ENCODE measurements around the gene CTSH. TPM values are rescaled to one million over a fixed set of nuclear protein-coding genes. Genes with fewer than 3 reads are reported as not detected.
"Not testable (repeated sequence)": the region's sequence is repeated elsewhere in the genome, so short reads cannot be mapped to it uniquely, and the experiment has no call there.

CTSH gene
- total RNA-seq, 1 experiment from 2014 or later, result 43.9 TPM

DNA sequence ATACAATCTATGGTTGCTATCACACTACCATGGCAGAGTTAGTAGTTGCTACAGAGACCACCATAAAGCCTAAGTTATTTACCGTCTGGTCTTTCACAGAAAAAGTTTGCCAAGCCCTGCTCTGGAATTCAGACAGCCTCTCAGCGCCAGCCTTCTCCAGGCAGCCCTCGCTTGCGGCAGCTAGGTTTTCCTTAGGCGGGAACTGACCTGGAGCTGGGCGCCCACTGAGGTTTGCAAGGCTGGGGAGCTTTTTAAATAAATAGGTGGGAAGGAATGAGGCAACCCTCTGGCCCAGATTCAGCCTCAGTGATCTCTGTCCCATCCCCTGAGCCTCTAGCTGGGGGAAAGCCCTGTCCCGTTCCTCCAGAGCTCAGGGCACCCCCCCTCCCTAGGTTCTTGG, 1.2 kb downstream of the CTSH start:
- DNase-seq (ENCODE audit: low read depth), result no peak

- no peak for DNase-seq (ENCODE audit: low read depth)
Observed at GRCh38 chr15:78942741-78943140, 2.1 kb downstream of the CTSH start.

- no peak for DNase-seq (ENCODE audit: low read depth)
Observed at GRCh38 chr15:78938658-78939488, 6.0 kb downstream of the CTSH start.

GRCh38 chr15:78937132-78937739, 7.6 kb downstream of the CTSH start:
- DNase-seq (ENCODE audit: low read depth), result no peak

DNA sequence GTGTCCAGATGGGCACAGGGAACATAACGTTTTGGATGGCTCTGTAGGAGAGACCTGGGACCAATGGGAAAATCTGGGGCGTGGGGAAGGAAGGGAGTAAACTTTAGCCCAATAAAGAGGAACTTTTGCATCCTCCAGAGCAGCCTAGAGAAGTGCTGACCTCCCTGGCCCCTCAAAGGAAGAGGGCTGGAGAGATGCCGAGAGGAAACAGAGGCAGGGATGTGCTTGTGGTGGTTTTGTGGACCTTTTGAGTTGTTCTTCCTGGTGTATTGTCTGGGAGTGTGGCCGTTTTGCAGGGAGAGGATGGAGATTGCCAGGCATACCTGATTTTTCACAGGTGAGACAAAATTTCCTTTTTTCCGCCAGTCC, 10.2 kb downstream of the CTSH start:
- DNase-seq (ENCODE audit: low read depth), result no peak

DNA sequence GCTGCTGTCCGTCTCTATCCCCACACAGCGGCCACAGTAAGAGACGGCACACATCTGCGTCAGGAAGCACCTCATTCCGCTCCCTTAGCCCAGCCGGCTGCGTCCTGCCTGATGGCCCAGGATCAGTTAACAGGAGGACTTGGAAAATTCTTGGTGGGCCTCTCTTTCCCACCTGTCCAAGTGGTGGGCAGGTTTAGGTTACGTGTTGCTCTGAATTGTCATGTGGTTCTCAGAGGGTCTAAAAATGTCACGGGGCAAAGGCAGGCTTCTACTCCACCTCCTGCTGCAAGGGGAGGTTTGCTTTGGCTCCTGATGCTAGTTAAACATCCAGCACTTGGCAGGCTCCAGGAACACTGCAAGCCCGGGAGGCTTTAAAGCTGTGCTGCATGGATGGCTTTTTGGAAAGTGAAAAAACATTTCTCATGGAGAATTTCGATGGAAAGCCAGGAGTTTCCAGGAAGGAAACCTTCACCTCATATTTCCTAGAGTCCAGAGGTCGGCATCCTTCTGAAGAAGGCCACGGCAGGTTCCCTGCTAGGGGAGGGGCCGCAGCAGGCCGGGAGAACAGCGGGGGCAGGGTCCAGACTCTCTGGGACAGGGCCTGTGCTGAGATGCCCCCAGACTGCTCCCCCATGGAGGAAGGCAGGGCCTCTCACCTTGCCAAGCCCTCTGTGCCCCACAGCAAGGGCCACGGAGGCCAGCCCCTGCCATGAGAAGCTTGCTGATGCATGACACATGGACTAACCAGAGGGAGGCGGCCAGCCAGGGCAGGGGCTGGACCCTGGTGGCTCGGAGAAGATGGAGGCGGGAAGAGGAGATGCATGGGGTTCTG, 10.8 kb downstream of the CTSH start:
- DNase-seq (ENCODE audit: low read depth), result no peak

- DNase-seq (ENCODE audit: low read depth), result no peak
Observed at GRCh38 chr15:78933187-78933822, 11.5 kb downstream of the CTSH start.

DNA sequence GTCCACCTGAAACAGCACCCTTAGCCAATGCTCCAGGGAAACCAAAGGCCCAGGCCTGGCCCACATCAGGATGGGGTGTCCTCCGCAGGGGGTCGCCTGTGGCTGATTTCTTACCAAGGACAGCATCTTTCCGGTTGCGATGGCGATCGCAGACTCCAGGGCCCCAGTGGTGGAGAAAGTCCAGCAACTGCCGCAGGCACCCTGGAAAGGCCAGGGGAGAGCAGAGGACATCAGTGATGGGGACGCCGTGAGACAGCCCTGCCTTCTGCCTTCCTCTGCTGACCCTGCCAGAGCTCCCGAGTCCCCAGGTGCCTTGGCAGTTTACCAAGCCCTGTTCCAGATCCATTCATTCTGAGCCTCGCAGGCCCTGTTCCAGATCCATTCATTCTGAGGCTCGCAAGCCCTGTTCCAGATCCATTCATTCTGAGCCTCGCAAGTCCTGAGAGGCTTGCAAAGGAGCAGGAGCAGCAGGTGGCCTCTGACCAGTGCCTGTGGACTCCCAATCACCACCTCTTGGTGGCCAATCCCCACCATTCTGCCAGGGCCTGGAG, 12.5 kb downstream of the CTSH start:
- DNase-seq (ENCODE audit: low read depth), result no peak

DNA sequence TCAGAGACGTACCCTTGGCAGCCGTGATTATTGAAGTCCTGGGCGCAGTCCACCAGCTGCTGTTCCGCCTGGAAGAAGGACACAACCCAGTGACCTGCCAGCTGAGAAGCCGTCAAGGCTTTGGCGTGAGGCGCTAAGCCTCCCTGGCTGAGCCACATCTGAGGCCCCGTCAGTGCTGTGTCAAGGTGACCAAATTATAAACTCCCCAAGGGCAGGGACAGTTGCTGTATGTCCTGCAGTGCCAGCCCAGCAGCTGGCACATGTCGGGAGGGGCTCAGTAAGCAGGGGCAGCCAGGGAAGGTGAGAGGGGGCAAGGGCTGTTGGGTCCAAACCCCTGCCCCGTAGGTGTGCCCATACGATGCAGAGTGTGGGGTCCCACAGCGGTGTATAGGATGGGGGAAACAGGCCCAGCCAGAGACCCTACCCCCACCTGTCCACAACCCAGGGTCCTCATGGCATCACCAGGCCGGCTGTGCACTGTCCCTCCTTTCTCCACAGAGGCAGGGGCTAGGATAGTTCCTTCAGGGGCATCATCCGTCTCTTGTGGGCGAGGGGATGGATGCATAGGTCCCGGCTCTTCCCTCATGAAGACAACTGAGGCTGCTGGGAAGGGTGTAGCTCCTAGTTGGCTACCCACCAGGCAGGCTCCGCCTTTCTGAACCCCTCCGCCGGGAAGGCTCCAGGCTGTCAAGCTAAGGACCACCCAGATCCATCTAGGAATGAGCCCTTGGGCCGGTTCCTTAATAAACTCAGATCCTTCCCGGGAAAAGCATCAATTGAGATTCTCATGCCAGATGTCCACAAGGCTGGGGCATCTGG, 13.2 kb downstream of the CTSH start:
- no peak for DNase-seq (ENCODE audit: low read depth)

DNA sequence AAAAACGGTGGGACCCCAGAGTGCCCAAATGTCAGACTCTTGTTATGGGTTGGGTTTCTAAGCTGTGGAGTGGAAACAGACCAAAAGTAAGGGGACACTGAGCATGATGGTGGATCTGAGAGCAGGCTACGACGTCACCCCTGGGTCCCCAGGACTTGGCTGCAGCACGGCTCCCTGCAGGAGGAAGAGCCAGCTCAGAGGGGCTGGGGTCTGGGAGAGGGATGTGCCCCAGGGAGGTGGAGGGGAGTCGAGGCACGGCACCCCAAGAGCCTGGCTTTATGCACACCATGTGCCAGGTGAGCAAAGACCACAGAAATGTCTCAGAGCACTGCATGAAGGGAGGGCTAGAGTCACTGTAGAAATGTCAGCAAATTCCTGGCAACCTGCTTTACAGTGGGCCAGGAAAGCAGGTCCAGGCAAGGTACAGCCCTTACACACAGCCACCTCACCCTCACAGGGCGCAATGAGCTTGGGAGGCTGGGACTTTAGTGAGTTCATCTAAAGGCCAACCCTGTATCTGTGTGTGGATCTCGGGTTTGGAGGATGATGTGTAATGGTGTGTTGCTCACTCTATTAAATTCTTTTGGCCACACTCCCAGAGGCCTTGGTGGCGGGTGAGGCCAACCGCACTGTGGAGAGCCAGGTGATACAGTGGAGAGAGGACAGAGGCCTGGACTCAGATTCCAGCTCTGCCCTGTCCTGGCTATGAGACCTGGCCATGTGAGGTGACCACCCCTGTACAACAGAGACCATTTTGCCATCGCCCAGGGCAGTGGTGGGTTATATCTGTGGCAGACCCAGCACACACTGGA, 14.1 kb downstream of the CTSH start:
- DNase-seq (ENCODE audit: low read depth), result peak; percentile 86

- no peak for DNase-seq (ENCODE audit: low read depth)
Observed at GRCh38 chr15:78929536-78930264, 15.1 kb downstream of the CTSH start.

GRCh38 chr15:78928616-78929093, 16.2 kb downstream of the CTSH start:
- DNase-seq (ENCODE audit: low read depth), result no peak

DNA sequence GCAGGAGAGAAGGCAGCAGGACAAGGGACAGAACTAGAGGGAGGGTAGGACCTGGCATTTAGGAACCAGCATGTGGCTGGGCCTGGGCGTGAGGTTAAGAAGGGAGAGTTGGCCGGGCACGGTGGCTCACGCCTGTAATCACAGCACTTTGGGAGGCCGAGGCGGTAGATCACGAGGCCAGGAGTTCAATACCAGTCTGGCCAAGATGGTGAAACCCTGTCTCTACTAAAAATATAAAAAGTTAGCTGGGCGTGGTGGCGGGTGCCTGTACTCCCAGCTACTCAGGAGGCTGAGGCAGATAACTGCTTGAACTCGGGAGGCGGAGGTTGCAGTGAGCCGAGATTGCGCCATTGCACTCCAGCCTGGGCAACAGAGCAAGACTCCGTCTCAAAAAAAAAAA, 16.7 kb downstream of the CTSH start:
- DNase-seq (ENCODE audit: low read depth), result not testable (repeated sequence)

DNA sequence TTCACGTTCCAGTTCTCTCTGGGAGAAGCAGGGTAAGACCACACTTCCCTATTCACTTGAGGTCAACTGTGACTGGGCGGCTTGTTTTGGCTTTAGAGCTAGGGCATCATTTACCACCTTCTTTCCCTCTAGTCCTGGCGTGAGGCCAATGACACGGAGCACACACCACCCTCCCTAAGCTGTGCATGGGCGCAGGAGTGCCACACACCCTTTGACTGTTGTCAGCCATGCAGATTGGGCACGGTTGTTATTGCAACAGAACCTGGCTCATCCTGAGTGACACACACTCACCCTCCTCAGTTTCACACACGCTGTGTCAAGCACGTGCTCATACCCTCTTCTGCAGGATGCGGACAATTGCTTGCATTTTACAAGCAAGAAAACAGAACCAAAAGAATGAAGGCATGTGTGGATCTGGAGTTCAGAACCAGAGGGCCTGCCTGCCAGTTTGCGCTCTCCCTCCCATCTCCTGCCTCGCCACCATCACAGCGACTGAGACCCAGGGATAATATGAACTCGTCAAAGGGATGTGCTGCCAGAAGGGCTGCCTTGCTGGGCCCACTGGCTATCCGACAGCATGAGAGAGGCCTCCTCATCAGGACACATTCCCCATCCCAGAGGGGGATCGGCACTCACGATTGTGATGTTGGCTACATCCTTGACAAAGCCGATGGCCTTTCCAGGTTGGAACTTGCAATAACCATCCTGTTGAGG, 17.6 kb downstream of the CTSH start:
- DNase-seq (ENCODE audit: low read depth), result no peak

- DNase-seq (ENCODE audit: low read depth), result no peak
Observed at GRCh38 chr15:78925956-78926743, 18.7 kb downstream of the CTSH start.

- DNase-seq (ENCODE audit: low read depth), result no peak
Observed at GRCh38 chr15:78925076-78925624, 19.7 kb downstream of the CTSH start.
